ENCODE results near the gene CCDC185.

The CCDC185 gene

DNA sequence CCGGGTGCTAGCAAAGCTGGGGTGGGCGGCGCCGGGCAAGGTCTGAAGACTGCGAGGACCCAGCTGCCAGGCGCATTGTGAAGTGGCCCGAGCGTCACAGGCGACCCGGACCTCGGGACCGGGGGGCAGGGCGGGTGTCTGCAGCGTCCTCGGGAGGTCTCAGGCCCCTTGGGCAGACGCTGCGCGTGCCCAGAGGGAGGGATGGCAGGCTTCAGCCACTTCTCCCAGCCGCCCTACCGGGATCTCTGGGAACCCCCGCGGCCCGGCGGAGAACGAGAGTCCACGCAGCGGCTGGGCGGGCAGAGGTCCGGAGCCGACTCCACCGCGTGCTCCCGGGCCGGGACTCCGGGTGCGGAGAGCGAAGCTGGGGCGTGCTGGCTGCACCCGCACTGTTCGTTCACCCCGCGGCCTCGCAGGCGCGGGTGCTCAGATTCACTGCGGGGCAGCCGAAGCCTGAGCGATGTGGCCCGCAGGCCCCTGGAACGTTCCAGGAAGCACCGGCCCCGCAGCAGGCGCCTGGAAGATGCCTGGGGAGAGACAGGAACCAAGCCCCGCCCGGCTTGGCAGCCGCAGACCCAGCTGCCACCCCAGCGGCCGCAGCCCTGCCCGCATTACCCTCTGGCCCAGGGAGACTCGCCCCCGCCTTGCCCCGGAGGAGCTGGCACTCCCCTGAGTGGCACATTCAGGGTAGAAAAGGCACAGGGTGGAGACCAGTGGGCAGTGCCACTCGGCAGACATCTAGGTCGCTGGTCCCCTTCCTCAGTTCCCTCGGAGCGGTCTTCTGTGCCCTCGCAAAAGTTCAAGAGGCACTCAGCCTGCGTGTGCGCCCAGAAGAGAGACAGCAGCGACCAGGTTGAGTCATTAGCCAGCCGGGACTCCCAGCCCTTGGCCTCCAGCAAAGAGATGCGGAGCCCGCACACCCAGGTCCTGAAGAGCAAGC lies at the start of gene CCDC185:
Gene CCDC185 (plus strand): TSS at position 141 of the 940 bp plus-strand sequence. CDS start 61 bp downstream, at position 202.
- no peak for DNase-seq (ENCODE audit: low spot score)

DNA sequence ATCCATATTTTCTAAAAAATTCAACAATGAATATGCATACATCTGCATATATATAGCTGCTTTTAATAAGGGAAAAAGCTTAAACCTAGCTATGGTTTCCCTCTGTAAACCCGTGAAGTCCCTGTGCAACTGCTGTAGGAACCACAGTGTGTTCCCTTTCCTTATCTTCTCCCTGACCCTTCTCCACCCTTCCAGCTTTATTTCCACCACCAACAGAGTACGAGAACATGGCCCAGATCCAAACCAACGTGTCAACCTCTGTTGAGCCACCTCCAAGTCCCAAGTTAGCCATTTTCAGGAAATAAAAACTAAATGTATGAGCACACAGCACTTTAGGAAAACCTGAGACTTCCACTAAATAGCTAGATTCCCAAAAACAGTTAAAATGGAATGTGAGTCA lies 49.5 kb upstream of the CCDC185 start:
- DNase-seq (ENCODE audit: low spot score): no peak

- no peak for DNase-seq (ENCODE audit: low spot score)
Observed at GRCh38 chr1:223344491-223344890, 48.7 kb upstream of the CCDC185 start.

- DNase-seq (ENCODE audit: low spot score): no peak
Observed at GRCh38 chr1:223345720-223346119, 47.5 kb upstream of the CCDC185 start.

GRCh38 chr1:223346311-223346710 lies 46.9 kb upstream of the CCDC185 start:
- DNase-seq (ENCODE audit: low spot score): no peak

DNA sequence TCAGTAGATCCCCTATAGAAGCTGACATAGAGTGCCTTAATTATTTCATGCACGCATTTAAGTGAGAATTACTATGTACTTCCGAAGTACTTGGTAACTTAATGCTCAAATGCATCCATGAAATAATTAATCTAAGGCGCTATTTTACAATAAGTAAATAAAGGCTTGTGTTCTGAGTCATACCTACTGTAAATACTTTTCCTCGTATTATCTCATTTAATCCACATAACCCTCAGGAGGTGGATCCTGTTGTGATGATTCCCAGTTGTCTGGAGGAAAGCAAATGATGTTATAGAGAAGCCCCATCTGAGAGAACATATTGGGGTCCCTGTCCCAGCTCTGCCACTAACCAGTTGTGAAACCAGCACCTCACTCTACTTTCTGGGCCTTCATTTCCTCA lies 45.6 kb upstream of the CCDC185 start:
- no peak for DNase-seq (ENCODE audit: low spot score)

DNA sequence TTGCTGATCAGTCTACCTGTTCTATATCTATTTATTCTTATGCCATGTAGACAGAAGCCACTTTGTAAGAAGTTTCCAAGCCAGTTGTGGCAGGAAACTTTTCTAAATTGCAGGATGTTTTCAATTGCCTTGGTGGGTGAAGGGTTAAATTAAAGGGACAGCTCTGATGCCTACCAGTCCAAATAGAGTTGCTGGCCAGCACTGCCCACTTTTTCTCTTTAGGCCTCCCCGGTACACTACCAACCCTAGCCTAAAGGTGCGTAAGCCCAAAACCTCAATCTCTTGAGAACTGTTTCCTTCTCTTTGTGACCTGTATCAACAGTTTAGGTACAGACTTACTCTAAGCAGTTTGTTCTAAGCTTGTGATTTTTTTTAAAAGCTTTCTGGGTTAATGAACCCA lies 44.8 kb upstream of the CCDC185 start:
- DNase-seq (ENCODE audit: low spot score): no peak

DNA sequence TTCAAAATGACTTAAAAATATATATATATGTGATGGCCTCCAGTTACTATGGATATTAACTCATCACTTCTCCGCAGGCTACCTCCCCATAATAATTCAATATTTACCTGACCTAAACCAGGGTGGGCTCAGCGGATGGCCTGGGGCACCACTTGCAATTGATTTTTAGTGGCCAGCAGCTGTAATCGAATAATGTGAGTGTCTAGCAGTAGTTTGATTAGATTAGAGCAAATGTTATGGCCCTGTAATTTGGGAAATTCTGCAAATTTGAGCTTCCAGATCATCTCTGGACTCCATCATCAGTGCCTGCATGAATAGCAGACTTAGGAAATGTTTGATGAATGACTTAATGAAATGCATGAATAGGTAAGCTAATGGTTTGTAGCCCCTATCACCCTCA lies 44.0 kb upstream of the CCDC185 start:
- DNase-seq (ENCODE audit: low spot score): no peak

GRCh38 chr1:223350361-223350908 lies 42.8 kb upstream of the CCDC185 start:
- no peak for DNase-seq (ENCODE audit: low spot score)

- no peak for DNase-seq (ENCODE audit: low spot score)
Observed at GRCh38 chr1:223352944-223353343, 40.3 kb upstream of the CCDC185 start.

GRCh38 chr1:223353939-223354338 lies 39.3 kb upstream of the CCDC185 start:
- no peak for DNase-seq (ENCODE audit: low spot score)

- no peak for DNase-seq (ENCODE audit: low spot score)
Observed at GRCh38 chr1:223355699-223356098, 37.5 kb upstream of the CCDC185 start.

DNA sequence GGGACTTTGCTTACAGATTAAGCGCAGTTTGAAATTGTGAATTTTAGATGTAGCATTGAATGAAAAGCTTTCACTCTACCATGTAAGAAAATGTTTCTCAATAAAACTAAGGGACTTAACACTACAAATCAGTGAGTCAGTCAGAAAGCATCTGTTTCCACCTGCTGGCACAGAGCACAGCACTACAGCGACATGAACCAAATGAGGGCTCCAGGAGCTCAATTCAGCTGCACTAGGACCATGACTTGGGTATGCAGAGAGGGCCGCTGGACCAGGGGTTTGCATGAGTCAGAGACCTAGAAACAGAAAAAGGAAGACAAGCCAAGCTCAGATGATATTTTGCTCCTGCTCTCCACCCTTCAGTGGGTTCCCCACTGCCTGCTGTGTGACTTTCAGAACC lies 34.4 kb upstream of the CCDC185 start:
- DNase-seq (ENCODE audit: low spot score): no peak

GRCh38 chr1:223363057-223363855 lies 30.0 kb upstream of the CCDC185 start:
- no peak for DNase-seq (ENCODE audit: low spot score)

DNA sequence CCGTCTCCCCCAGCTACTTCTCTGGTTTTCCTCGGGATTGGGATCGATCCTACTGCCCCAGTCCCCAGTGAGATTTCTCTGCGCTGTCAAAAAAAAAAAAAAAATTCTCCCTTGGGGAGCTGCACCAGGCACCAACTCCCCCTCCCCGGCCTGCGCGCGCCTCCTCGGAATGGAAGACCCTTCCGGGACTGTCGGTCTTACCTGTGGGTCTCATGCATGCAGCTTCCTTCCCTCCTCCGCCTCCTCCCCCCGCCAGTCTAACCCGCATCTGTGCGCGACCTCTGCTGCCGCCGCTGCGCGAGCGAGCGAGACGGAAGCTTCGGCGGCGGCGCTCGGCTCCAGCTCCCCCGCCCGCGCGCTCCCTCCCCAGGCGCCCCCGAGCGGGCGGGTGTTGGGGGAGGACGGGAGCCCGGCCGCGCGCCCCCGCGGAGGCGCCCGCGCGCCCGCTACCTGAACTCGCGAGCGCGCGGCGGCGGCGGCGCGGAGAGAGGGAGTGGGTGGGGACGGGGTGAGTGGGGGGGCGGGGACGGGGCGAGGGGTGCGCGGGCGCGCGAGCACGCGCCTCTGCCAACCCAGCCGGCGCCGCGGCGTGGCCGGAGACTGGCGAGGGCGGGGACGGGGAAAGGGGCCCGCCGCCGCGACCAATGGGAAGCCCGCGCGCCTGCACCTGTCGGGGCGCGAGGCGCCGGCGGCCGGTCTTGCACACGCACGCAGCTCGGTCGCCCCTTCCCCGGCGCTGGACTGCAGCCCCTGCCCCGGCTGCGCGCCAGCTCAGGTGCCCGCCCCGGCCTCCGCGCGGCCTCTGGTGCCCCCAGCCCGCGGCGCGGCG lies 29.1 kb upstream of the CCDC185 start, which contains the start of gene SUSD4:
Gene SUSD4 (minus strand): TSS at position 321 of the 829 bp plus-strand sequence. CDS start 751 bp downstream, outside the sequence.
- no peak for DNase-seq (ENCODE audit: low spot score)

GRCh38 chr1:223364685-223365382 lies 28.4 kb upstream of the CCDC185 start:
- no peak for DNase-seq (ENCODE audit: low spot score)

DNA sequence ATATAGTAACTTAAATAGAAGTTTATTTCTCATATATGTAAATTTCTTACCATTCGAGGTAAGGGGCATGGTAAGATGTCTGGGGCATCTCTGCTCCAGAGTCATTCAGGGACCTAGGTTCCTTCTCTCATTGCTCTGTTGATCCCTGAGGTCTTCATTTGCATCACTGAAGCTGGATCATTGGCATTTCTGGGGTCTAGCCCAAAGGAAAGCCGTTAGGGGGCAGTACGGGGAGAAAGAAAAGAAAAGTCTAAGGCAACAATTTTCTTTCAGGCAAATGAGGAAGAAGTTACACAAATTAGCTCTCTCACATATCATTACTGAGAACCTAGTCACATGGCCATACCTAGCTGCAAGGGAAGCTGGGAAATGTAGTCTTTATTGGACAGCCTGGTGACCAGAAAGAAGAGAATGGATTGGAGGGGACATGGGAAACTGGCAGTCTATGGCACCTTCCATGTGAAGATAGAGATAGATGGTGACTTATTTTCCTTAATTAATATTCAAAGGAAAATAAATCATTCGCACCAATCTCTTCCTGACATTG lies 19.1 kb upstream of the CCDC185 start:
- no peak for DNase-seq (ENCODE audit: low spot score)

DNA sequence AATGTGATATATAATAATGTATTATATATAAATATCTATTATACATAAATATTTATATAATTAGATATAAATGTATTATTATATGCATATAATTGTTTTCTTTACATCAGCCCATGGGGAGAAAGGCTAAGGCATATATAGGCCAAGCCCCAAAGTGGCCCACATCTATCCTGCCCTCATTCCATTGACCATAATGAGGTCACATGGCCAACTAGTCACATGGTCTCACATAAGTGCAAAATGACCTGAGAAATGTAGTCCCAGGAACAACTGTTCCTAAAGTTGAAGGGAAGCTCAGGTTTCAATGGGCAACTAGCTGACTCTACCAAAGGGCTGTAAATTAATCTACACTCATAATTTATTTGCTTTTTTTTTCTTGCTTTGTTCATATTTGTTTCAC lies 14.5 kb upstream of the CCDC185 start:
- no peak for DNase-seq (ENCODE audit: low spot score)

DNA sequence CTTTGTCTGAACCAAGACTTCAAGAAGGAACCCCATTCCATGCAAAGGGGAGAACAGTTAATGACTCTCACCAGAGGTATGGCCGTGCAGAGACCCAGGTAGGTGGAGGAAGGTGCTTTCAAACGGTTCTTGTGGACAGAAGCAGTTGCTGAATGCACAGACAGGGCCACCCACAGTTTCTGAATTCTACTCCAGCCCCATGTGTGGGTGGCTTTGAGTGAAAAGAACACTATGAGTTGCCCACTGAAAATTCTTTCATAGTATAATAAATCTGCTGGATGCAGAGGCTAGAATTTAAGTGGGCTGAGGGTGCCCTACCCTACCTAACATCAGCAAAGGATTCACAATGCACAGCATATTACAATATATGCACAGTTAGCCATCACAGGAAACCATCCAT lies 7.2 kb upstream of the CCDC185 start:
- DNase-seq (ENCODE audit: low spot score): no peak

DNA sequence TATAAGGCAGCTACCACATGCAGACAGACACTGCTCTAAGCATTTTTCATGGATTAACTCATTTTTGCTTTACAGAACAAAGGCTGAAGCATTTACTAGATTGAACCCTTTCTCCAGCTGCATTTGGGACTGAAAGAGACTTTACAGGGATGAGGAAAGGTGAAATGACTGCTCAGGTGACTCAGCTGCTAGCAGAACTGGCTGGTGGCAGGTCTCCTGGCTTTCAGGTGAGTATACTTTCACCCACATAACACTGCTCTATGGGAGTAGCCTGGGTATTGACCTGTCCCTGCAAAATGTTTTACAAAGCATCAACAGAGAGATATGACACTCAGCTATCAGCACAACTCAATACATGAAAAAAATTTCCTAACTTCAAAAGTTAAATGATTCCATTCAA lies 2.6 kb upstream of the CCDC185 start:
- DNase-seq (ENCODE audit: low spot score): no peak

GRCh38 chr1:223394242-223394641 lies 1.0 kb downstream of the CCDC185 start:
- no peak for DNase-seq (ENCODE audit: low spot score)
